Tibial nerve (tissue), 4 donors: ENCODE measurements around the gene UBASH3B. TPM values are rescaled to one million over a fixed set of nuclear protein-coding genes. Genes with fewer than 3 reads are reported as not detected.

Source experiments
- DNase-seq, 2 donors: peaks; one replicate each; pipeline ENCODE4 v3.0.0-alpha.2; 2019; ENCODE audit warnings: low spot score in 2 of 2
- H3K27ac ChIP-seq, 4 donors: fragments of 200-600 bp; sonication (generic) in 3 of 4; one replicate each; pipeline ENCODE4 v1.5.1; 2017 to 2019; ENCODE audit warnings: mild to moderate bottlenecking in 1 of 4
- H3K27me3 ChIP-seq, 2 donors: fragments of 200-600 bp; sonication (generic) in 1 of 2; one replicate each; pipeline versions ENCODE4 v1.5.1 to v1.6.0; 2017 to 2019
- H3K36me3 ChIP-seq, 3 donors: fragments of 200-600 bp; sonication (generic); one replicate each; pipeline ENCODE4 v1.5.1; 2018 to 2019
- H3K4me1 ChIP-seq, 4 donors: fragments of 200-600 bp; sonication (generic) in 3 of 4; one replicate each; pipeline ENCODE4 v1.5.1; 2017 to 2019
- H3K4me3 ChIP-seq, 4 donors: fragments of 200-600 bp; sonication (generic) in 3 of 4; one replicate each; pipeline ENCODE4 v1.5.1; 2017 to 2019; ENCODE audit warnings: mild to moderate bottlenecking in 1 of 4, moderate library complexity in 1 of 4
- H3K9me3 ChIP-seq, 4 donors: fragments of 200-600 bp; sonication (generic) in 3 of 4; one replicate each; pipeline ENCODE4 v1.5.1; 2017 to 2019
- EP300 ChIP-seq, 2 donors: sonication (generic); formaldehyde crosslinking; IDR thresholded peaks; one replicate each; pipeline ENCODE4 v1.6.1; 2017; ENCODE audit warnings: antibody characterized with exemption in 2 of 2, mild to moderate bottlenecking in 1 of 2
- POLR2A ChIP-seq, 2 donors: fragments of 450-650 bp; IDR thresholded peaks; one replicate each; pipeline ENCODE4 v1.6.1; 2017; ENCODE audit warnings: antibody characterized with exemption in 2 of 2, mild to moderate bottlenecking in 2 of 2, moderate library complexity in 2 of 2
- WGBS, 2 donors: methylation state at CpG; one replicate each; pipeline ENCODE4 v1.1.5; 2018; 5-methylcytosine and 5-hydroxymethylcytosine counted together
- total RNA-seq, 4 donors: library from RNA; depleted of rRNA; stranded (reverse); fragments of >200 nt; gene quantifications; one replicate each; pipeline ENCODE4 v1.1.0, GENCODE V29; 2016
- TF ChIP-seq, protein P1 (sequence below), 5 experiments: fragments of 200-600 bp in 3 of 5; fragments of 450-650 bp in 2 of 5; sonication (generic) in 3 of 5; IDR thresholded peaks; one replicate each; pipeline ENCODE4 v1.5.1; 2016 to 2019; ENCODE audit warnings: antibody characterized with exemption in 5 of 5, mild to moderate bottlenecking in 3 of 5, moderate library complexity in 2 of 5

UBASH3B gene
- total RNA-seq, 4 donors from 2014 or later: 0.66 to 5.1 (median 1.8) TPM

DNA sequence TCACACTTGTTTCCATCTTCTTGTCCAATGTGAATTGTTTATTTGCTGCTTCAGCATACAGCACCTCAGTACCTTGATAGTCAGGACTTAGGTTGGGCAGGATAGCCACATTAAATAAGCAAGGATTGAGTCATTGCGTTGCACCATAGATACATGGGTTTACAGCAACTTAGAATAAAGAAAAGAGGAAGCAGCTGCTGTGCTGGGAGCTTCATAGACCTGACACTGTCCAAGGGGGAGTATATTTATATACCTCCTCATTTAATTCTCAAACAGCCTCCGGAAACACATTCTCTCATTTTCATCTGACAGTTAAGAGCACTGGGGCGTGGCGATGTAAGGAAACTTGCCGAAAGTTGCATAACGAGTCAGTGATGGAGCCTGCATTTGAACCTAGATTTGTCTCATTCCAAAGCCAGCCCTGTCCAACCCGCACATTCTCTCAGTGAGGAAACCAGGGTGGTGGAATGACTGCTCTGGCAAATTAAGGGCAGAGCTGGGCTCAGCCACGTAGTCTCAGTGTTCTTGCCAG lies 42.2 kb downstream of the UBASH3B start:
- 71 to 81% methylated on average over 8 of the region's 8 CpGs for WGBS, 2 donors
- no peaks in the 10 kb centered on the region for H3K27me3 ChIP-seq
- H3K4me1 ChIP-seq: no peaks in the 10 kb centered on the region
- TF ChIP-seq, protein P1, sequence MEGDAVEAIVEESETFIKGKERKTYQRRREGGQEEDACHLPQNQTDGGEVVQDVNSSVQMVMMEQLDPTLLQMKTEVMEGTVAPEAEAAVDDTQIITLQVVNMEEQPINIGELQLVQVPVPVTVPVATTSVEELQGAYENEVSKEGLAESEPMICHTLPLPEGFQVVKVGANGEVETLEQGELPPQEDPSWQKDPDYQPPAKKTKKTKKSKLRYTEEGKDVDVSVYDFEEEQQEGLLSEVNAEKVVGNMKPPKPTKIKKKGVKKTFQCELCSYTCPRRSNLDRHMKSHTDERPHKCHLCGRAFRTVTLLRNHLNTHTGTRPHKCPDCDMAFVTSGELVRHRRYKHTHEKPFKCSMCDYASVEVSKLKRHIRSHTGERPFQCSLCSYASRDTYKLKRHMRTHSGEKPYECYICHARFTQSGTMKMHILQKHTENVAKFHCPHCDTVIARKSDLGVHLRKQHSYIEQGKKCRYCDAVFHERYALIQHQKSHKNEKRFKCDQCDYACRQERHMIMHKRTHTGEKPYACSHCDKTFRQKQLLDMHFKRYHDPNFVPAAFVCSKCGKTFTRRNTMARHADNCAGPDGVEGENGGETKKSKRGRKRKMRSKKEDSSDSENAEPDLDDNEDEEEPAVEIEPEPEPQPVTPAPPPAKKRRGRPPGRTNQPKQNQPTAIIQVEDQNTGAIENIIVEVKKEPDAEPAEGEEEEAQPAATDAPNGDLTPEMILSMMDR (IDR thresholded peaks at IDR 0.05): no peak
- no peak for TF ChIP-seq EP300 (IDR thresholded peaks at IDR 0.05)
- no peak for TF ChIP-seq POLR2A (IDR thresholded peaks at IDR 0.05)
- H3K9me3 ChIP-seq: no peaks in the 10 kb centered on the region
- peak in 1 of 2 donors; percentile 18 for DNase-seq
- H3K36me3 ChIP-seq: no peaks in the 10 kb centered on the region
- peak overlapping the region in 1 of 4 donors; percentile 12 for H3K27ac ChIP-seq
- H3K4me3 ChIP-seq: no peak overlapping the region

- no peaks in the 10 kb centered on the region for H3K36me3 ChIP-seq
- H3K4me1 ChIP-seq: no peaks in the 10 kb centered on the region
- H3K4me3 ChIP-seq: no peak overlapping the region
- no peaks in the 10 kb centered on the region for H3K9me3 ChIP-seq
- TF ChIP-seq EP300 (IDR thresholded peaks at IDR 0.05): no peak
- TF ChIP-seq POLR2A (IDR thresholded peaks at IDR 0.05): no peak
- no peak for DNase-seq
- WGBS, 2 donors: 85 to 91% methylated on average over 3 of the region's 3 CpGs
- no peaks in the 10 kb centered on the region for H3K27me3 ChIP-seq
- H3K27ac ChIP-seq: peak overlapping the region in 1 of 4 donors; percentile 12
Measured at GRCh38 chr11:122698392-122698791, 42.9 kb downstream of the UBASH3B start.

DNA sequence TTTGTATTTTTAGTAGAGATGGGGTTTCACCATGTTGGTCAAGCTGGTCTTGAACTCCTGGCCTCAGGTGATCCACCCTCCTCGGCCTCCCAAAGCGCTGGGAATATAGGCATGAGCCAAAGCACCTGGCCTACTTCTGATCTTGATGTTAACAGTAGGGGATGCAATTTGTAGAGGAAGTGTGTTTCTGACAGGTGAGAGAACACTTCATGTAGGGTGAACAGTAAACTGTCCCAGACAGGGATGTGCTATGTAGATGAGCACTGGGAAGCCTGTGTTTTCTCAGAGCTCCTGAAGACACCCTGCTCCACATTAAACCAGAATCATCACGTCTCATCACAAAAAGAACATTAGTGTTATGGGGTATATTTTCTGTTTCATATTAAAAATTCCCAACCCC lies 45.1 kb downstream of the UBASH3B start:
- Histone ChIP-seq H3K27me3 (no peaks in the 10 kb centered on the region), H3K4me1 (no peaks in the 10 kb centered on the region), H3K27ac (no peak overlapping the region), H3K9me3 (no peaks in the 10 kb centered on the region), H3K36me3 (no peaks in the 10 kb centered on the region), H3K4me3 (no peak overlapping the region)
- TF ChIP-seq POLR2A (IDR thresholded peaks at IDR 0.05): no peak
- TF ChIP-seq, protein P1 (IDR thresholded peaks at IDR 0.05): no peak
- no peak for TF ChIP-seq EP300 (IDR thresholded peaks at IDR 0.05)
- DNase-seq: no peak
- 94 to 95% methylated on average over 3 of the region's 3 CpGs for WGBS, 2 donors

- H3K4me3 ChIP-seq: no peak overlapping the region
- H3K36me3 ChIP-seq: no peaks in the 10 kb centered on the region
- no peaks in the 10 kb centered on the region for H3K27me3 ChIP-seq
- no peak for DNase-seq
- WGBS, 2 donors: 48 to 54% methylated on average over 4 of the region's 4 CpGs
- TF ChIP-seq POLR2A (IDR thresholded peaks at IDR 0.05) (no peak), EP300 (IDR thresholded peaks at IDR 0.05) (no peak)
- TF ChIP-seq, protein P1 (IDR thresholded peaks at IDR 0.05): no peak
- H3K4me1 ChIP-seq: no peaks in the 10 kb centered on the region
- no peaks in the 10 kb centered on the region for H3K9me3 ChIP-seq
- no peak overlapping the region for H3K27ac ChIP-seq
Measured at GRCh38 chr11:122701143-122701542, 45.6 kb downstream of the UBASH3B start.

- H3K4me1 ChIP-seq: no peaks in the 10 kb centered on the region
- H3K36me3 ChIP-seq: no peaks in the 10 kb centered on the region
- 81% methylated on average over 8 of the region's 8 CpGs for WGBS, 2 donors
- no peak overlapping the region for H3K4me3 ChIP-seq
- H3K27ac ChIP-seq: no peak overlapping the region
- H3K9me3 ChIP-seq: no peaks in the 10 kb centered on the region
- no peak for DNase-seq
- TF ChIP-seq, protein P1 (IDR thresholded peaks at IDR 0.05): no peak
- TF ChIP-seq POLR2A (IDR thresholded peaks at IDR 0.05) (no peak), EP300 (IDR thresholded peaks at IDR 0.05) (no peak)
- H3K27me3 ChIP-seq: no peaks in the 10 kb centered on the region
Measured at GRCh38 chr11:122703541-122704272, 48.2 kb downstream of the UBASH3B start.
